Endothelial cell of umbilical vein (primary cell): ENCODE measurements around the gene KLHDC9. TPM values are rescaled to one million over a fixed set of nuclear protein-coding genes. Genes with fewer than 3 reads are reported as not detected.
"Not testable (repeated sequence)": the region's sequence is repeated elsewhere in the genome, so short reads cannot be mapped to it uniquely, and the experiment has no call there.

ENCODE experiments used
- BruUV-seq: library from RNA; stranded (reverse); fragments of 400-500 nt; replicated peaks from 2 replicates; lab custom pipeline; 2021; lab: Mats Ljungman, UMichigan
- CTCF ChIA-PET: fragments of 300-600, 350-600 bp; sonication (Branson Sonifier 250); formaldehyde crosslinking; loops from one replicate; lab custom pipeline; 2021; ENCODE audit warnings: antibody characterized with exemption, inconsistent platforms; lab: Charles Lee
- POLR2A ChIA-PET: fragments of 300-600, 350-600 bp; sonication (Branson Sonifier 250); formaldehyde crosslinking; loops from one replicate; lab custom pipeline; 2021; ENCODE audit warnings: antibody characterized with exemption, inconsistent platforms; lab: Charles Lee
- DNase-seq: peaks from one replicate; pipeline ENCODE4 v3.0.0-alpha.2; 2011; ENCODE audit warnings: low read depth, low spot score
- FAIRE-seq: peaks from 2 replicates; lab custom pipeline; 2011; peaks lifted over from hg19 to GRCh38; lab: Jason Lieb, UNC
- H2AFZ ChIP-seq: 2 replicates; pipeline ENCODE4 v1.6.0; 2012; ENCODE audit warnings: low read depth, low read length, control low read depth, inconsistent platforms
- H3K27ac ChIP-seq: 2 replicates; pipeline ENCODE4 v1.5.1; 2011; ENCODE audit warnings: low read depth, mild to moderate bottlenecking, control low read depth, low read length, moderate library complexity; ENCODE audit not compliant: insufficient read depth
- H3K27me3 ChIP-seq, 2 experiments: 2 replicates each; pipeline versions ENCODE4 v1.6.0 to v1.6.1; 2011; ENCODE audit warnings: low read length in 2 of 2, mixed read lengths in 1 of 2; ENCODE audit not compliant: control insufficient read depth in 2 of 2, insufficient read depth in 2 of 2
- H3K36me3 ChIP-seq, 2 experiments: 2 replicates in 1 of 2; 3 replicates in 1 of 2; pipeline ENCODE4 v1.5.1; 2011; ENCODE audit warnings: low read length in 2 of 2, mild to moderate bottlenecking in 1 of 2, moderate library complexity in 1 of 2; ENCODE audit not compliant: control insufficient read depth in 2 of 2, insufficient read depth in 2 of 2; ENCODE audit errors: extremely low read depth in 1 of 2
- H3K4me1 ChIP-seq: 3 replicates; pipeline ENCODE4 v1.5.1; 2011; ENCODE audit warnings: mild to moderate bottlenecking, low read length; ENCODE audit not compliant: control insufficient read depth, insufficient read depth; ENCODE audit errors: extremely low read depth
- H3K4me2 ChIP-seq: 2 replicates; pipeline ENCODE4 v1.6.1; 2011; ENCODE audit warnings: low read length, control low read depth, mixed read lengths; ENCODE audit not compliant: insufficient read depth
- H3K4me3 ChIP-seq, 3 experiments: fragments of 200-600 bp in 1 of 3; sonication (generic), shearing (Covaris generic) in 1 of 3; replicated peaks in 1 of 3; 2 replicates each; pipeline ENCODE4 v1.5.1; 2011 to 2016; ENCODE audit warnings: control low read depth in 3 of 3, low read length in 3 of 3, mild to moderate bottlenecking in 2 of 3, inconsistent platforms in 1 of 3, low read depth in 1 of 3, moderate library complexity in 1 of 3; ENCODE audit not compliant: insufficient read depth in 1 of 3
- H3K79me2 ChIP-seq: 2 replicates; pipeline ENCODE4 v1.6.0; 2012; ENCODE audit warnings: low read length, inconsistent platforms; ENCODE audit not compliant: control insufficient read depth, insufficient read depth
- H3K9ac ChIP-seq: replicated peaks from 2 replicates; pipeline ENCODE3; 2011; ENCODE audit warnings: low read length, control low read depth; ENCODE audit not compliant: insufficient read depth; ENCODE audit errors: extremely low read depth
- H3K9me1 ChIP-seq: replicated peaks from 3 replicates; pipeline ENCODE4 v1.6.0; 2011; ENCODE audit warnings: mild to moderate bottlenecking, low read length; ENCODE audit not compliant: control insufficient read depth, insufficient read depth; ENCODE audit errors: extremely low read depth
- H3K9me3 ChIP-seq: replicated peaks from 2 replicates; pipeline ENCODE4 v1.5.1; 2012; ENCODE audit warnings: low read length, inconsistent platforms; ENCODE audit not compliant: control insufficient read depth, insufficient read depth
- H4K20me1 ChIP-seq: replicated peaks from 2 replicates; pipeline ENCODE3; 2011; ENCODE audit warnings: mild to moderate bottlenecking, low read length; ENCODE audit not compliant: control insufficient read depth, insufficient read depth; ENCODE audit errors: extremely low read depth
- CTCF ChIP-seq, 2 donors: IDR thresholded peaks; 1 replicate in 1 of 2; 2 replicates in 1 of 2; pipeline ENCODE4 v1.5.1; 2011; ENCODE audit warnings: low read length in 2 of 2, mild to moderate bottlenecking in 2 of 2, moderate library complexity in 2 of 2, control low read depth in 1 of 2, inconsistent platforms in 1 of 2, low read depth in 1 of 2; ENCODE audit not compliant: insufficient read depth in 1 of 2; ENCODE audit errors: extremely low read depth in 1 of 2
- EZH2 ChIP-seq: IDR thresholded peaks from 2 replicates; pipeline ENCODE4 v1.6.1; 2012; ENCODE audit warnings: borderline replicate concordance, low read depth, mild to moderate bottlenecking, moderate library complexity, low read length, inconsistent platforms; ENCODE audit not compliant: severe bottlenecking
- FOS ChIP-seq: IDR thresholded peaks from 2 replicates; pipeline ENCODE4 v1.6.1; 2011; ENCODE audit warnings: mild to moderate bottlenecking, low read length, moderate library complexity, borderline replicate concordance; ENCODE audit not compliant: insufficient read depth
- GATA2 ChIP-seq: IDR thresholded peaks from 2 replicates; pipeline ENCODE4 v1.7.0; 2011; ENCODE audit warnings: low read depth, mild to moderate bottlenecking, moderate library complexity, mixed read lengths, low read length; ENCODE audit not compliant: insufficient read length, insufficient read depth
- JUN ChIP-seq: IDR thresholded peaks from 2 replicates; pipeline ENCODE4 v1.6.1; 2011; ENCODE audit warnings: borderline replicate concordance, low read depth; ENCODE audit not compliant: insufficient read length, insufficient read depth
- MYC ChIP-seq: IDR thresholded peaks from one replicate; pipeline ENCODE4 v1.6.1; 2011; ENCODE audit warnings: mild to moderate bottlenecking, low read depth, low read length
- POLR2A ChIP-seq: IDR thresholded peaks from 2 replicates; pipeline ENCODE4 v1.6.1; 2012; ENCODE audit warnings: low read depth, mild to moderate bottlenecking, control low read depth, low read length
- POLR2AphosphoS5 ChIP-seq: IDR thresholded peaks from 2 replicates; pipeline ENCODE4 v1.6.1; 2012; ENCODE audit warnings: low read depth, mild to moderate bottlenecking, control low read depth, low read length, moderate library complexity; ENCODE audit not compliant: insufficient read depth
- dilution Hi-C: fragments of 300-500 bp; cut with MboI; formaldehyde crosslinking; loops from one replicate; pipeline ENCODE4 v1.15.0; 2019; ENCODE audit warnings: low sequenced_read_pairs; ENCODE audit not compliant: extremely low pct_ligation_motif_present
- intact Hi-C: fragments of 100-400 bp; cut with micrococcal nuclease; formaldehyde crosslinking; loops from one replicate; pipeline ENCODE4 v1.10.0; 2022
- polyA plus RNA-seq, 4 experiments: library from polyadenylated mRNA; depleted of rRNA in 3 of 4; stranded (reverse) in 3 of 4; unstranded in 1 of 4; fragments of >200 nt; gene quantifications; 2 replicates each; pipeline versions ENCODE4 v1.2.1 to v1.2.3, GENCODE V29; 2011 to 2012; ENCODE audit warnings: missing spikeins in 1 of 4
- total RNA-seq: library from RNA; stranded (reverse); gene quantifications from 2 replicates; pipeline ENCODE4 v1.2.3, GENCODE V29; 2021
- TF ChIP-seq, protein P1 (sequence below): IDR thresholded peaks from 2 replicates; pipeline ENCODE4 v1.6.1; 2011; ENCODE audit not compliant: insufficient read depth, insufficient read length

Gene KLHDC9
- total and polyA plus RNA-seq, 2 donors (not counting 3 experiments of a cell fraction or from before 2014, with no cell fraction given), result 1.1 to 2.6 TPM

DNA sequence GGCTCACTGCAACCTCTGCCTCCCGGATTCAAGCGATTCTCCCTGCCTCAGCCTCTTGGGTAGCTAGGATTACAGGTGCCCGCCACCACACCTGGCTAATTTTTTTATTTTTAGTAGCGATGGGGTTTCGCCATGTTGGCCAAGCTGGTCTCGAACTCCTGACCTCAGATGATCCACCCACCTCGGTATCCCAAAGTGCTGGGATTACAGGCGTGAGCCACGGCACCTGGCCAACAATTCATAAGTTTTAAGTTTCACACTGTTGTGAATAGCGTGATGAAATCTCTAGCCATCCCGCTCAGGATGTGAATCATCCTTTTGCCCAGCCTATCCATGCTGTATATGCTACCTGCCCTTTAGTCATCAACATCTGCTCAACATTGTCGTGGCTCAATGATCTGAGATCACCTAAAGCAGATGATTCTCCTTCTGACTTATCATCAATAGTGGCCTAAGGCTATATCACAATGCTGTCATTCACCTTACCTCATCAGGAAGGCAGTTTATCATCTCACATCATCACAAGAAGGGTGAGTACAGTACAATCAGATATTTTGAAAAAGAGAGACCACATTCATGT, 17.1 kb downstream of the KLHDC9 start:
- DNase-seq, result peak; percentile 79
- Histone ChIP-seq H3K9ac (no peak overlapping the region), H3K27ac (peak overlapping the region; percentile 65), H3K9me3 (no peaks in the 10 kb centered on the region), H4K20me1 (no peaks in the 10 kb centered on the region), H3K79me2 (peaks cover 79% of the 10 kb centered on the region), H3K4me1 (peaks cover 48% of the 10 kb centered on the region), H3K4me3 (no peak overlapping the region), H3K27me3 (no peaks in the 10 kb centered on the region), H2AFZ (no peak overlapping the region), H3K9me1 (no peaks in the 10 kb centered on the region), H3K4me2 (peak overlapping the region; percentile 36), H3K36me3 (no peaks in the 10 kb centered on the region)
- intact Hi-C loops, result loop anchor here (5.0 kb wide), 1 partner anchor 197 kb away; the partner anchor contains the start of gene SDHC
- ChIA-PET CTCF (interaction anchor here (1.1 kb wide), 1 partner anchor 11 kb away, joined by 3 read pairs; no protein-coding TSS in a partner anchor), POLR2A (no interaction called here)
- dilution Hi-C loops, result no loop called here
- no TSS peak for BruUV-seq
- peak; percentile 72 for FAIRE-seq
- TF ChIP-seq JUN (peak; percentile 80), GATA2 (peak; percentile 44), POLR2A (no peak), POLR2AphosphoS5 (peak; percentile 41), CTCF (IDR thresholded peaks at IDR 0.05; ENCODE audit: extremely low read depth in 1 of 2, insufficient read depth in 1 of 2, low read depth in 1 of 2, low read length in 2 of 2) (no peak), MYC (peak; percentile 31), FOS (peak; percentile 47), EZH2 (no peak)
- TF ChIP-seq, protein P1, sequence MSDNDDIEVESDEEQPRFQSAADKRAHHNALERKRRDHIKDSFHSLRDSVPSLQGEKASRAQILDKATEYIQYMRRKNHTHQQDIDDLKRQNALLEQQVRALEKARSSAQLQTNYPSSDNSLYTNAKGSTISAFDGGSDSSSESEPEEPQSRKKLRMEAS, result no peak

GRCh38 chr1:161115961-161116360, 17.8 kb downstream of the KLHDC9 start:
- H3K9ac ChIP-seq, H3K9me3 ChIP-seq, BruUV-seq, H3K9me1 ChIP-seq, H3K4me3 ChIP-seq, H2AFZ ChIP-seq, POLR2A ChIA-PET, FAIRE-seq, H3K27me3 ChIP-seq, DNase-seq, H3K36me3 ChIP-seq, H3K4me2 ChIP-seq, dilution Hi-C loops, H4K20me1 ChIP-seq: not testable (repeated sequence)
- intact Hi-C loops, result loop anchor here (5.0 kb wide), 1 partner anchor 196 kb away; the partner anchor contains the start of gene SDHC
- H3K27ac ChIP-seq, result peak overlapping the region; percentile 65
- peaks cover 73% of the 10 kb centered on the region for H3K79me2 ChIP-seq
- CTCF ChIA-PET, result interaction anchor here (1.1 to 1.5 kb wide), 2 partner anchors 11 to 23 kb away, joined by 3 read pairs; no protein-coding TSS in a partner anchor
- peaks cover 48% of the 10 kb centered on the region for H3K4me1 ChIP-seq
